ENCODE results near the gene CFAP69. TPM values are rescaled to one million over a fixed set of nuclear protein-coding genes. Genes with fewer than 3 reads are reported as not detected.

The CFAP69 gene
- total RNA-seq, 6 experiments from 2014 or later = 0.71 to 2.4 (median 1.2) TPM

- Mint-ChIP-seq H3K4me3 (peak overlapping the region; percentile 23; the same call in 1 of the 2 replicates), H3K9me3 (no peaks in the 10 kb centered on the region), H3K4me1 (ENCODE audit: low read depth) (peaks cover 22% of the 10 kb centered on the region), H3K27me3 (ENCODE audit: insufficient read depth) (peaks cover 3% of the 10 kb centered on the region; the same call in 1 of the 2 replicates), H3K27ac (peak overlapping the region; percentile 40; the same call in 1 of the 2 replicates), H3K36me3 (ENCODE audit: low read depth) (no peaks in the 10 kb centered on the region)
- no peak for DNase-seq
- TF ChIP-seq CTCF (IDR thresholded peaks at IDR 0.05) = no peak
Measured at GRCh38 chr7:90239625-90240228, 5.2 kb upstream of the CFAP69 start.

GRCh38 chr7:90242369-90243168 is 2.4 kb upstream of the CFAP69 start:
- TF ChIP-seq CTCF (IDR thresholded peaks at IDR 0.05) = no peak
- Mint-ChIP-seq H3K36me3 (ENCODE audit: low read depth) (no peaks in the 10 kb centered on the region), H3K9me3 (no peaks in the 10 kb centered on the region), H3K27ac (no peak overlapping the region; the same call in 1 of the 2 replicates), H3K4me1 (ENCODE audit: low read depth) (peaks cover 42% of the 10 kb centered on the region), H3K4me3 (no peak overlapping the region), H3K27me3 (ENCODE audit: insufficient read depth) (peaks cover 3% of the 10 kb centered on the region; the same call in 1 of the 2 replicates)
- no peak for DNase-seq

DNA sequence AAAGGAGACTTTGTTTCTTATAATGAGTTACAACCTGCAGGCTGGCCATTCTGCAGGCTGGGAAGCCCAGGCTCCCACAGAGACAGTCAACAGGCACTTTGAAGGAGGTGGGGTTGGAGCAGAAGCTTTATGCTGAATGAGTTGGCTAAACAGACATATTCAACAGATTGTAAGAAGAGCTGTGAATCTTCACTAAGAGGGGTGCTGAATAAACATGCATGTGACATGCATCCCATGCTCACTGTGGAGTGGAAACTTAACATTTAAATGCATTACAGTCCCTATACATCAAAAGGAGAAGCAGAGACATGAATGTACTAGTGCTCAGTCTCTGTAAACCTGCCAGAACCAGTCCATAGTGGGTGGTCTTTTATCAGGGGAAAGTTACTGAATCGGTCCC is 1.4 kb upstream of the CFAP69 start:
- Mint-ChIP-seq H3K9me3 (no peaks in the 10 kb centered on the region), H3K4me3 (peak overlapping the region; percentile 91; the same call in 1 of the 2 replicates), H3K27ac (no peak overlapping the region), H3K4me1 (ENCODE audit: low read depth) (peaks cover 42% of the 10 kb centered on the region), H3K36me3 (ENCODE audit: low read depth) (no peaks in the 10 kb centered on the region), H3K27me3 (ENCODE audit: insufficient read depth) (peaks cover 3% of the 10 kb centered on the region; the same call in 1 of the 2 replicates)
- no peak for DNase-seq
- TF ChIP-seq CTCF (IDR thresholded peaks at IDR 0.05) = no peak

DNA sequence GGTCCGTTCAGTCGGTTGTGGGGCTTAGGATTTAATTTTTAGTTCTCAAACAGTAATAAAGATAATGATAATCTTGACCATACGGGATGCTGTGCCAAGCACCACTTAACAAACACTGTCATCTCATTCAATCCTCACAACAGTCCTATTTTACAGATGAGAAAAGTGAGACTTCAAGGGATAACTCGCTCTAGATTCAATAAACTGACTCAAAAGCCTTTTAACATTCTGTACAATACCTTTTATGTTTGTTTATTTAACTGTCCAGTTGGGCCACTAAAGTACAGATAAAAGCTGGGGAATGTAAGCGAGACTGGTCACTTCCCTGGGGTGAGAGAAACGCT is 437 bp upstream of the CFAP69 start:
- Mint-ChIP-seq H3K27ac (peak overlapping the region; percentile 92; the same call in 1 of the 2 replicates), H3K4me3 (peak overlapping the region; percentile 91), H3K27me3 (ENCODE audit: insufficient read depth) (peaks cover 3% of the 10 kb centered on the region; the same call in 1 of the 2 replicates), H3K9me3 (no peaks in the 10 kb centered on the region), H3K4me1 (ENCODE audit: low read depth) (peaks cover 40% of the 10 kb centered on the region), H3K36me3 (ENCODE audit: low read depth) (no peaks in the 10 kb centered on the region)
- TF ChIP-seq CTCF (IDR thresholded peaks at IDR 0.05) = no peak
- no peak for DNase-seq

DNA sequence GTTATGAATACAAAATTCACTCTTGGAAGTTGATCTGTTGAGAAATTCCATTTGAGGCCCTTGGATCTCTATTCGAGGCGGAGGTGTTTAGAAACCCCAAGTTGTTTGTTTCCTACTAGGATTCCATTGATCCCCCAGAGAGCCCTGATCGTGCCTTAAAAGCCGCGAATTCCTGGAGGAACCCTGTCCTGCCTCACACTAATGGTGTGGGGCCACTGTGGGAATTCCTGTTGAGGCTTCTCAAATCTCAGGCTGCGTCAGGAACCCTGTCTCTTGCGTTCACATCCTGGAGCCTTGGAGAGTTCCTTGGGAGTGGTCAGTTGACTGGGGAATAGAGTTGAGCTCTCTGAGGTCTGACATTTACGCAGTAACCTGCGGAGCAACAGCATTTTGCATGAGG is 1.2 kb downstream of the CFAP69 start:
- Mint-ChIP-seq H3K27ac (peak overlapping the region; percentile 92), H3K9me3 (no peaks in the 10 kb centered on the region), H3K36me3 (ENCODE audit: low read depth) (no peaks in the 10 kb centered on the region), H3K4me1 (ENCODE audit: low read depth) (peaks cover 53% of the 10 kb centered on the region), H3K27me3 (ENCODE audit: insufficient read depth) (peaks cover 3% of the 10 kb centered on the region; the same call in 1 of the 2 replicates), H3K4me3 (peak overlapping the region; percentile 91)
- DNase-seq = no peak
- TF ChIP-seq CTCF (IDR thresholded peaks at IDR 0.05) = no peak
